H9 (cell line): ENCODE results near the gene RAB1B. TPM values are rescaled to one million over a fixed set of nuclear protein-coding genes. Genes with fewer than 3 reads are reported as not detected.

Source experiments
- DNase-seq: peaks from one replicate; pipeline ENCODE4 v3.0.0-alpha.2; 2017
- H2AFZ ChIP-seq: one replicate; pipeline ENCODE4 v1.6.1; 2013; ENCODE audit warnings: mild to moderate bottlenecking, low read length, control low read depth, moderate library complexity
- H2AK5ac ChIP-seq: 2 replicates; pipeline ENCODE4 v1.6.1; 2013; ENCODE audit warnings: low read length, control low read depth, mixed read lengths; ENCODE audit not compliant: insufficient read length
- H2BK120ac ChIP-seq: one replicate; pipeline ENCODE4 v1.6.1; 2013; ENCODE audit warnings: low read depth, mild to moderate bottlenecking, low read length, control low read depth, inconsistent platforms; ENCODE audit not compliant: poor library complexity, severe bottlenecking
- H2BK12ac ChIP-seq: 2 replicates; pipeline ENCODE4 v1.6.1; 2013; ENCODE audit warnings: low read length, control low read depth, mixed read lengths, low read depth; ENCODE audit not compliant: insufficient read length
- H2BK15ac ChIP-seq: 2 replicates; pipeline ENCODE4 v1.6.1; 2013; ENCODE audit warnings: low read depth, low read length, control low read depth
- H2BK20ac ChIP-seq: one replicate; pipeline ENCODE4 v1.6.1; 2013; ENCODE audit warnings: low read depth, mild to moderate bottlenecking, low read length, control low read depth, inconsistent platforms; ENCODE audit not compliant: poor library complexity, severe bottlenecking
- H2BK5ac ChIP-seq: 2 replicates; pipeline ENCODE4 v1.6.1; 2013; ENCODE audit warnings: low read length, control low read depth, mixed read lengths; ENCODE audit not compliant: insufficient read length
- H3K14ac ChIP-seq: 2 replicates; pipeline ENCODE4 v1.6.1; 2013; ENCODE audit warnings: low read length, control low read depth; ENCODE audit not compliant: insufficient read depth
- H3K18ac ChIP-seq: 2 replicates; pipeline ENCODE4 v1.6.1; 2013; ENCODE audit warnings: low read depth, mild to moderate bottlenecking, mixed read lengths, low read length, control low read depth; ENCODE audit not compliant: insufficient read length
- H3K23ac ChIP-seq: 2 replicates; pipeline ENCODE4 v1.6.1; 2013; ENCODE audit warnings: low read length, control low read depth, mixed read lengths, low read depth; ENCODE audit not compliant: insufficient read length
- H3K23me2 ChIP-seq: 2 replicates; pipeline ENCODE4 v1.6.1; 2013; ENCODE audit warnings: low read depth, mild to moderate bottlenecking, mixed read lengths, low read length, control low read depth; ENCODE audit not compliant: insufficient read length, poor library complexity, severe bottlenecking
- H3K27ac ChIP-seq: 2 replicates; pipeline ENCODE4 v1.5.1; 2013; ENCODE audit warnings: low read length, control low read depth, mixed read lengths, low read depth; ENCODE audit not compliant: insufficient read length
- H3K27me3 ChIP-seq: 2 replicates; pipeline ENCODE4 v1.6.1; 2013; ENCODE audit warnings: low read length, control low read depth, inconsistent platforms; ENCODE audit not compliant: insufficient read depth
- H3K4ac ChIP-seq: 2 replicates; pipeline ENCODE4 v1.6.1; 2013; ENCODE audit warnings: low read depth, mild to moderate bottlenecking, control low read depth, inconsistent platforms, low read length, moderate library complexity
- H3K4me1 ChIP-seq: 2 replicates; pipeline ENCODE4 v1.6.1; 2013; ENCODE audit warnings: low read length, control low read depth, inconsistent platforms; ENCODE audit not compliant: insufficient read depth
- H3K4me2 ChIP-seq: 2 replicates; pipeline ENCODE4 v1.6.1; 2013; ENCODE audit warnings: low read length, control low read depth, mixed read lengths; ENCODE audit not compliant: insufficient read length, insufficient read depth
- H3K56ac ChIP-seq: 2 replicates; pipeline ENCODE4 v1.6.1; 2013; ENCODE audit warnings: low read depth, mild to moderate bottlenecking, mixed read lengths, low read length, control low read depth; ENCODE audit not compliant: insufficient read length
- H3K79me1 ChIP-seq: 2 replicates; pipeline ENCODE4 v1.6.1; 2013; ENCODE audit warnings: low read depth, mild to moderate bottlenecking, moderate library complexity, low read length, control low read depth, inconsistent platforms; ENCODE audit not compliant: insufficient read depth, poor library complexity, severe bottlenecking
- H3K79me2 ChIP-seq: 2 replicates; pipeline ENCODE4 v1.6.1; 2013; ENCODE audit warnings: low read length, control low read depth, inconsistent platforms; ENCODE audit not compliant: insufficient read depth
- H3K9ac ChIP-seq: 2 replicates; pipeline ENCODE4 v1.6.1; 2013; ENCODE audit warnings: low read length, control low read depth, mixed read lengths; ENCODE audit not compliant: insufficient read length; ENCODE audit errors: extremely low read depth
- H3K9me3 ChIP-seq: one replicate; pipeline ENCODE4 v1.6.1; 2013; ENCODE audit warnings: low read depth, low read length, inconsistent platforms; ENCODE audit not compliant: control insufficient read depth
- H3T11ph ChIP-seq: one replicate; pipeline ENCODE4 v1.6.1; 2013; ENCODE audit warnings: mild to moderate bottlenecking, low read length, control low read depth, inconsistent platforms
- H4K20me1 ChIP-seq: one replicate; pipeline ENCODE4 v1.6.1; 2013; ENCODE audit not compliant: control insufficient read depth, insufficient read length, insufficient read depth
- H4K5ac ChIP-seq: 2 replicates; pipeline ENCODE4 v1.6.1; 2013; ENCODE audit warnings: low read depth, mild to moderate bottlenecking, mixed read lengths, low read length, control low read depth; ENCODE audit not compliant: insufficient read length
- H4K8ac ChIP-seq: replicated peaks from 2 replicates; pipeline ENCODE4 v1.6.1; 2013; ENCODE audit warnings: low read length, control low read depth, mixed read lengths, low read depth; ENCODE audit not compliant: insufficient read length
- H4K91ac ChIP-seq: 2 replicates; pipeline ENCODE4 v1.6.1; 2013; ENCODE audit warnings: low read depth, mild to moderate bottlenecking, moderate library complexity, mixed read lengths, low read length, control low read depth; ENCODE audit not compliant: insufficient read length
- H3K27ac Mint-ChIP-seq, 3 experiments: 2 replicates in 2 of 3; 3 replicates in 1 of 3; pipeline ENCODE4 v1.8.0; 2020 to 2021; ENCODE audit warnings: mixed read lengths in 3 of 3, mild to moderate bottlenecking in 1 of 3, moderate library complexity in 1 of 3
- H3K27me3 Mint-ChIP-seq: 2 replicates; pipeline ENCODE4 v1.8.0; 2021; ENCODE audit warnings: low read depth, mild to moderate bottlenecking, moderate library complexity, mixed read lengths
- H3K36me3 Mint-ChIP-seq, 3 experiments: 2 replicates in 2 of 3; 3 replicates in 1 of 3; pipeline ENCODE4 v1.8.0; 2020 to 2021; ENCODE audit warnings: low read depth in 3 of 3, mixed read lengths in 3 of 3; ENCODE audit not compliant: insufficient read depth in 1 of 3
- H3K4me1 Mint-ChIP-seq, 2 experiments: 2 replicates each; pipeline ENCODE4 v1.8.0; 2020; ENCODE audit warnings: mixed read lengths in 2 of 2
- H3K4me3 Mint-ChIP-seq, 2 experiments: 2 replicates in 1 of 2; 3 replicates in 1 of 2; pipeline ENCODE4 v1.8.0; 2020 to 2021; ENCODE audit warnings: mild to moderate bottlenecking in 2 of 2, mixed read lengths in 2 of 2, moderate library complexity in 1 of 2
- H3K9me3 Mint-ChIP-seq, 2 experiments: 2 replicates in 1 of 2; 3 replicates in 1 of 2; pipeline ENCODE4 v1.8.0; 2020; ENCODE audit warnings: mild to moderate bottlenecking in 2 of 2, mixed read lengths in 2 of 2, moderate library complexity in 1 of 2
- WGBS: extraction: QIAGEN DNeasy Blood & Tissue Kit; methylation state at CpG from one replicate; pipeline ENCODE4 v1.1.7; 2013; ENCODE audit warnings: missing lambda C conversion rate, low lambda C conversion rate, mixed read lengths; ENCODE audit not compliant: insufficient read length; ENCODE audit errors: extremely low coverage; 5-methylcytosine and 5-hydroxymethylcytosine counted together
- total RNA-seq: library from RNA; stranded (reverse); gene quantifications from 2 replicates; pipeline ENCODE4 v1.2.1, GENCODE V29; 2021
- TF ChIP-seq, protein P1 (sequence below): fragments of 200-600 bp; sonication (generic); conservative IDR thresholded peaks from 3 replicates; pipeline ENCODE4 v1.8.0; 2021; ENCODE audit warnings: antibody characterized with exemption, mild to moderate bottlenecking

The RAB1B gene
- total RNA-seq, 1 experiment from 2014 or later = 118 TPM

GRCh38 chr11:66247801-66248200 lies 20.6 kb upstream of the RAB1B start:
- Histone ChIP-seq H3K14ac (no peak overlapping the region), H4K8ac (no peak overlapping the region), H4K91ac (no peak overlapping the region), H2BK120ac (no peak overlapping the region), H3K27me3 (no peaks in the 10 kb centered on the region), H2AK5ac (no peak overlapping the region), H3K4me2 (no peak overlapping the region), H2BK5ac (no peak overlapping the region), H4K5ac (no peak overlapping the region), H3K4me1 (no peaks in the 10 kb centered on the region), H2AFZ (no peak overlapping the region), H3K79me2 (no peaks in the 10 kb centered on the region), H3K9me3 (no peaks in the 10 kb centered on the region), H3K79me1 (no peaks in the 10 kb centered on the region), H2BK12ac (no peak overlapping the region), H2BK15ac (no peak overlapping the region), H3K23ac (no peak overlapping the region), H3K4ac (no peak overlapping the region), H3K56ac (no peak overlapping the region), H3K27ac (no peak overlapping the region), H4K20me1 (no peaks in the 10 kb centered on the region), H2BK20ac (no peak overlapping the region), H3T11ph (no peak overlapping the region), H3K23me2 (no peaks in the 10 kb centered on the region), H3K9ac (no peak overlapping the region), H3K18ac (no peak overlapping the region)
- WGBS = no CpG with 5 or more reads among the region's 3 CpGs
- TF ChIP-seq, protein P1, sequence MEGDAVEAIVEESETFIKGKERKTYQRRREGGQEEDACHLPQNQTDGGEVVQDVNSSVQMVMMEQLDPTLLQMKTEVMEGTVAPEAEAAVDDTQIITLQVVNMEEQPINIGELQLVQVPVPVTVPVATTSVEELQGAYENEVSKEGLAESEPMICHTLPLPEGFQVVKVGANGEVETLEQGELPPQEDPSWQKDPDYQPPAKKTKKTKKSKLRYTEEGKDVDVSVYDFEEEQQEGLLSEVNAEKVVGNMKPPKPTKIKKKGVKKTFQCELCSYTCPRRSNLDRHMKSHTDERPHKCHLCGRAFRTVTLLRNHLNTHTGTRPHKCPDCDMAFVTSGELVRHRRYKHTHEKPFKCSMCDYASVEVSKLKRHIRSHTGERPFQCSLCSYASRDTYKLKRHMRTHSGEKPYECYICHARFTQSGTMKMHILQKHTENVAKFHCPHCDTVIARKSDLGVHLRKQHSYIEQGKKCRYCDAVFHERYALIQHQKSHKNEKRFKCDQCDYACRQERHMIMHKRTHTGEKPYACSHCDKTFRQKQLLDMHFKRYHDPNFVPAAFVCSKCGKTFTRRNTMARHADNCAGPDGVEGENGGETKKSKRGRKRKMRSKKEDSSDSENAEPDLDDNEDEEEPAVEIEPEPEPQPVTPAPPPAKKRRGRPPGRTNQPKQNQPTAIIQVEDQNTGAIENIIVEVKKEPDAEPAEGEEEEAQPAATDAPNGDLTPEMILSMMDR = no peak
- Mint-ChIP-seq H3K4me3 (no peak overlapping the region), H3K4me1 (no peaks in the 10 kb centered on the region), H3K36me3 (no peaks in the 10 kb centered on the region), H3K9me3 (no peaks in the 10 kb centered on the region), H3K27ac (no peak overlapping the region), H3K27me3 (peaks cover 7% of the 10 kb centered on the region; the same call in 1 of the 2 replicates)
- DNase-seq = no peak
